NCI-H1092 treated with DMSO at 0.1 percent for 48 hours (cell line): ENCODE results near the gene CDH2.
A peak's percentile ranks its signal among the peaks of the same experiment; 100 is the strongest.

Experiments
- DNase-seq: peaks from one replicate; lab custom pipeline; 2025; lab: John Stamatoyannopoulos, UW

CDH2 gene

DNA sequence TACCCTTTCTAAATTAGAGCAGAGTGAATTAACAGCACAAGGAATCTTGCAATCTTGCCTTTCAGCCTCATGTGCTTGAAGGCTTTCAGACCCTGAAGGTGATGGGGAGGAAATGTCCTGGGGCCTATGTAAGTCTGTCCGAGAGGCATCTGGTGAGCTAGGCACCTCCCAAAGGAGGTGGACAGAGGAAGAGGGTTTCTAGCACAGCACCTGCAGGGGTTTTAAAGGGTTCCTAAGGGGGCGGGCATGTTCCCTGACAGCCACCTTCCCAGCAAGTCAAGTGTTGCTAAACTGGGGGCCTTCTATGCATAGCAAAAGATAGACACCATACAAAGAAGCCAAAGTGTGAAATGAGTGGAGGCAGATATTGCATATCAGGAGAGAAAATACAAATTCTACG is 88.5 kb downstream of the CDH2 start:
- no peak for DNase-seq

DNA sequence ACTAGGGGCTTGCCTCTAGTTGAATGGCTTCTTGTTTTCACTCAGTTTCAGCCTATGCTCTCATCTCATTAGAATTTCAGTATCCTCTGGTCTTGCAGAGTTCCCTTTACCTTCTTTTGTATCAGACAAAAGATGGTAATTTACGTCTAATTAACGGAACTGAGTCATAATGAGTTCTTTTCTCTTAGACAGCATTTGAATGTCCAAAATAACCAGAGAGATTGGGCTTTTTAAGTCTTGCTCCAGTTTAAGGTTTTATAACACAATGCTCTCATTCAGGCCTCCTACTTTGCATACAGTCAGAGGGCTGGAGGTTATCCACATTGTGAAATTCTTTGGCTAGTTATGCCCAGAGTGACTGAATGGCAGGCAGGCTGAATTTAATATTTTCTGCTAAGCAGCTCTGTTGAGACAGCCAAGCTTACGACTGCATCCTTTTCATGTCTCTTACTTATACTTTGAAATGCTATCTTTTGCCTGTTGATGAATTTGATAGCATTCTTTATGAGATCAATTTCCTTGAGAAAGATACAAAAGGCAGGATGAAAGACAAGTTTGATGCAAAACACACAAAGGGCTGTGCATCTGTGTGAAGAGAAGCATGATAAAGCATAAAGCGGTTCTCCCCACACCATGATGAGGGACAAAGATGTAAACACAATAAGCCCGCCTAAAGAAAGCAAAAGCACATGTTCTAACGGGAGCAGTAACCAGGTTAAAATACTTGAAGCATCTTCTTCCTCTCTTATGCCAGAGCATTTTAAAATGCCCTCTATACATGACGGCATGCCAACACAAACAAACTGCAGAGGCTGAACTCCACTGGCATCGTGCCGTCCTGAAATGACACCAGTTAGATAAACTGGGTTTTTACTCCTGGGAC is 90.0 kb downstream of the CDH2 start:
- peak; percentile 51 for DNase-seq

DNA sequence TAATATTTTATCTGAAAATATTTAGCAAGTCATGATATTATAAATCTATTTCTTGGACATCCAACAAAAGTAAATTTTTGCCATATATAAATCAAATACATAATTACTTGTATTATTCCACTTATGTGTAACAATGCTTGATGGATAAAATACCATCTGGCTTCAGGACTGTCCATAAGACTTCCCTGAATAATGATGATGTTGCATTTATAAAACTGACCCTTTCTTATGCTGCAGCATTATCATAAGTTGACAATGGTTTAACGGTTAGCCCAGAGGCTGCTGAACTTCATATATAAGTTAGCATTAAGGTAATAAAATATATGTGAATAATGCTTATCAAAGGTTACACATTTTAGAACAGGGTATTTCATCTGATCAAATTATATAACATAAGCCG is 95.4 kb downstream of the CDH2 start:
- no peak for DNase-seq

GRCh38 chr18:28080876-28081300 is 96.0 kb downstream of the CDH2 start:
- no peak for DNase-seq

DNA sequence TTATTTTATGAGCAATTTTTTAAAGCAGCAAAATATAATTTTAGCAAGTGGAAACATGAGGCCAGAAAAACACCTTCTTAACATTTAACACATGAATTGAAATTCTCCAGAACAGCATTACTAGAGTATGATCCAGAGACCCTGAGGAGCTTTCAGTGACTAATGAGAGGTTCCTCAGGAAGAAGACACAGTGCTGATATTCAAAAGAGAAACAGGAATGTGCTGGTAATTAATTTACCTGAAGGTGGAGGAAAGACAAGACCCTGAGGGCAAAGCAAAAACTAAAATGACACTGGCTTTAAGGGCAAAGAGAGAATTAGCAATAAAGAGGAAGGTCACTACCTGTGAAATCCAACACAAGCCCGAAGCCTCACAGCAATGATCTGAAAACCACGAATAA is 97.0 kb downstream of the CDH2 start:
- no peak for DNase-seq

- DNase-seq, result no peak
These were observed 98.1 kb downstream of the CDH2 start for GRCh38 chr18:28078849-28079248.

GRCh38 chr18:28078298-28078697 is 98.6 kb downstream of the CDH2 start:
- no peak for DNase-seq

- no peak for DNase-seq
These were observed 101.4 kb downstream of the CDH2 start for GRCh38 chr18:28075501-28075900.

DNA sequence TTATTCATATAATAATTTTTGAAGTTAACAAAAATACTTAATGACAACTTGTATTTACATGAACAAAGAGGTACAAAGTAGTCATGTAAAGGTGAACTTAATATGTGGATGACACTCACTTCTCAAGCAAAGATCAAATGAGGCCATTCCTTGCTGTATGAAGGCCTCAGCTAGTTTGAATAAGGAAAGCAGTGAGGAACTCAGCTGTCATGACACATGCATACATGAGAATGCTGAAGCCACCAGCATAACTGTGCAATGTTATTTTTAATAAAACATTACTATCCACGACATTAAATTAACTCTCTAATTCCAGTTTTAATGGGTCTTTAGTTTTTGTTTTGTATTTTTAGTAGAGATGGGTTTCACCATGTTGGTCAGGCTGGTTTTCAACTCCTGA is 102.9 kb downstream of the CDH2 start:
- no peak for DNase-seq

GRCh38 chr18:28073658-28074057 is 103.3 kb downstream of the CDH2 start:
- DNase-seq, result no peak

DNA sequence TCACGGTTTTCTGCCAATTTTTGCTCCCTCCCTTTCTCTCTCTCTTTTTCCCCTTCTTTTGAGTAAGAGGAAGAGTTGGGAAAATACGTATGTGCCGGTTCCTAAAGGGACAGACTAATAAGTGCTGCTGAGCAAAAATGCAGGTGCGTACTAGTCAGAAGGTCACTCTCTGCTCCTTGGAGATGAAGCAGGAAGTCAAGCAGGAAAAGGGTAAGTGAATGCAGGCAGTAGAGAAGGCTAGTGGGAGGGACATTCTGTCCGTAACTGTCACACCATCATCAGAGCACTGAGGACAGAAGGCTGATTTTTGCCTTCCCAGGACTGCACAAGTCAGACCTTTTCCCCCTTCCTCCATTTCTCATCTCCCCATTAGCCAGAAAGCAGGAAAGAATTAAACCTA is 105.7 kb downstream of the CDH2 start:
- no peak for DNase-seq

DNA sequence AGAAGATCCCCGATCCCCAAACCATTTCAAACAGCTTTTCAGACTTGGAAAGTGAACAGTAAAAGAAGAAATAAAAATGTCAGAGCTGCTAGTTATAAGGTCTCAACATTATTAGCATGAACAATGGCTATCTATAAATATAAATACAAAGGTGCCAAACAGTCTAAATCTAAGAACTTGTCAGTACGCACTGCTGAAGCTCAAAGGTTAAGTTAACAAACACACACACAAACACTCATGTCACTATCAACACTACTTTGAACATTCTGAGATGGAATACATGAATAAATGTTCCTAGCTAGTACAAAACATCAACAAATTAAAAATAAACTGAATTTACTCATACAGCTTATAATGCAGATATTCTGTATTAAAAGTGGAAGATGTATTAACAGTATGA is 108.7 kb downstream of the CDH2 start:
- DNase-seq, result no peak

DNA sequence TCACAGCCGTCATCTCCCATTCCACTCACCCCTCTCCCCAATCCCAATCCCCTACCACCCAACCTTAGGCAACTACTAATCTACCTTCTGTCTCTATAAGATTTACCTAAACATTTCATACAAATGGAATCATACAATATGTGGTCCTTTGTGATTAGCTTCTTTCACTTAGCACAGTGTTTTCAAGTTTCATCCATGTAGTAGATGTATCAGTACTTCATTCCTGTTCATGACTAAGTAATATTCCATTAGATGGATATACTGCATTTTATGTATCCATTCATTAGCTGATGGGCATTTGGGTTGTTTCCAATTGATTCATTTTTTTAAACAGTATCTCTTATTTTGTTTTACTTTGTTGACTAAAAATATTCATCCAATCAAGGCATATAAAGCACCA is 109.6 kb downstream of the CDH2 start:
- no peak for DNase-seq

DNA sequence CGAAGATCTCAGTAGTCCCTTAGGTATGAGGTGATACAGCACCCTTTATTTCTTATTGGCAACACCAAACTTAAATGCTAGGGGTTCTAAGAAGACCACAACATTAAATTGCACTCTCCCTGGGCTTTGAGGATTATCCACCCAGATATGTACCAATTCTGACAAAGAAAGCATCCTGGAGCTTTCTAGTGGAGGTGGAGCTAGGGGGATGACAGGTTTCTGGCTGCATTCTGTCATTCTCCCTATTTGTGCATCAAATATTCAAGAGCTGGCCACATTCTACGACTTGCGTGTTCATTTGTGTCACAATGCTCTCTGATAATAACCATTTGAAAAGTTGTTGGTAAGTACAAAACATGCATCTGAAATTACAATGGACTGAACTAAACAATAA is 111.1 kb downstream of the CDH2 start:
- DNase-seq, result no peak

GRCh38 chr18:28065031-28065792 is 111.7 kb downstream of the CDH2 start:
- DNase-seq, result no peak

DNA sequence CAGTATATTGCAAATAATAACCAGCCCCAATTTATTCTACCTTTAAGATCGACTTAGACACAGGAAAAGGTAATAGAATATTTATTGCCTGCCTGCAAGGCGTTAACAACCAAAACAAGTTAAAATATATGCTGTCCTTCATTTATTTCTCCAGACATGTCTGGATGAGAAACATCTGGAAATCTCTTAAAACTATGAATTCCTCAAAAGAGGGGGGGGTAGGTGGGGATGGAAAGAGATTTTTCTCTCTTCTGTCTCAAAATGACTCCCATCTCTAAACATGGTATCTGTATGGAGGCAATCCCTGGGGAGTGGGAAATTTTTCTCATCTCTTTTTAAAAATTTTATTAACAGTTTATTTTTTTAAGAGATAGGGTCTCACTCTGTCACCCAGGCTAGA is 113.0 kb downstream of the CDH2 start:
- DNase-seq, result no peak

DNA sequence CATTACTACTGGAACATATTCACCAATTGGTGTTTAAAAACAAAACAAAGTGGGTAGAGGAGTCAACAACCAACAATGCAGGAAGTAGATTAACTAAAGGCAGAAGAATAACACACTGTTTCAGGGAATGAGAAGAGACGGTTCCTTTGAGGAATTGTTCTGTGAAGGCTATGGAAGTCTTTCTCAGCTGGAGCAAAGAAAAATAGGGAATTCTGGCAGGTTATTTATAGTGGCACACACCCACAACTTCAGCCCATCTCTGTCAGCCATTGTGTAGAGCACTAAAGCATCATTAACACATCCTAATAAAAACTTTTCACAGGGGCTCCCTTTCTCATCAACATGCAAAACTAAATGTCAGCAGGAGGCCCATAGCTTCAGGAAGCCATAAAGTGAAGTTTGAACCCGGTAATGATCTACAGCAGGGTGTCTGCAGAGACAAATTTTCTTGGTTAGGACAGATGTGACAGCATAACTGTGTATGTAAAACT is 113.6 kb downstream of the CDH2 start:
- DNase-seq, result no peak

DNA sequence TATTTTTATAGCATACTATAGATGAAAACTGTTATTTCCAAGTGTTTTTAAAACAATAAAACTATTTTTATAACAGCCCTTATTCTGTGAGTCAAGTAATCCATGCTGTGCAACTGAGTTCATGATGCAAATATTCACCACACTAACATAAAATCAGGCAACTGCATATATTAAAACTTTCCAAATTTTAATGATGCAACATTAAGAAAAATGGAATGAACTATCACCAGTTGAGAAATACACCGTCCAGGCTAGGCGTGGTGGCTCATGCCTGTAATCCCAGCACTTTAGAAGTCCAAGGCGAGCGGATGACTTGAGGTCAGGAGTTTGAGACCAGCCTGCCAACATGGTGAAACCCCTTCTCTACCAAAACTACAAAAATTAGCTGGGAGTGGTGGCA is 114.5 kb downstream of the CDH2 start:
- no peak for DNase-seq

DNA sequence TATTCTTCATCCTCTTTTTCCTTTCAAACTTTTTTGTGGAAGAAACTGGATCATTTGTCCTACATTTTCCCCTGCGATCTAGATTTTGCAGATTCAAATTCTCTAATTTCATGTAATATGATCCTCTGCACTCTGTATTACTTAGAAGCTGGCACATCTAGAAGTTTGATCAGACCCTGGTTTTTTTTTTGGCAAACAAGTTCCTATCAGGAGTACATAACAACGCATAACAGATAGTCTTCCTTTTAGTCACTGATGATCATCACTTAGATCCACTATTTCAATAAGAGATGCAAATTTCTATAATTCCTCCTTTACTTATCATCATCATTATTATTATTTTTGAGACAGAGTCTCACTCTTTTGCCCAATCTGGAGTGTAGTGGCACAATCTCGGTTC is 117.1 kb downstream of the CDH2 start:
- DNase-seq, result no peak

- no peak for DNase-seq
These were observed 126.4 kb downstream of the CDH2 start for GRCh38 chr18:28050545-28050944.

- no peak for DNase-seq
These were observed 128.3 kb downstream of the CDH2 start for GRCh38 chr18:28048612-28049011.

GRCh38 chr18:28045880-28046279 is 131.1 kb downstream of the CDH2 start:
- DNase-seq, result no peak

- peak; percentile 68 for DNase-seq
These were observed 131.6 kb downstream of the CDH2 start for GRCh38 chr18:28045176-28045810.
